Inflammatory macrophage treated with lipopolysaccharide for 1 hour (primary cell): Measurements from ENCODE around the gene CHST3.

Experiments used
- DNase-seq, 2 donors: peaks; one replicate each; pipeline ENCODE4 v3.0.0-alpha.2; 2020 to 2022

The CHST3 gene

GRCh38 chr10:71995449-71995848 is 31.3 kb downstream of the CHST3 start:
- DNase-seq, result no peak

DNA sequence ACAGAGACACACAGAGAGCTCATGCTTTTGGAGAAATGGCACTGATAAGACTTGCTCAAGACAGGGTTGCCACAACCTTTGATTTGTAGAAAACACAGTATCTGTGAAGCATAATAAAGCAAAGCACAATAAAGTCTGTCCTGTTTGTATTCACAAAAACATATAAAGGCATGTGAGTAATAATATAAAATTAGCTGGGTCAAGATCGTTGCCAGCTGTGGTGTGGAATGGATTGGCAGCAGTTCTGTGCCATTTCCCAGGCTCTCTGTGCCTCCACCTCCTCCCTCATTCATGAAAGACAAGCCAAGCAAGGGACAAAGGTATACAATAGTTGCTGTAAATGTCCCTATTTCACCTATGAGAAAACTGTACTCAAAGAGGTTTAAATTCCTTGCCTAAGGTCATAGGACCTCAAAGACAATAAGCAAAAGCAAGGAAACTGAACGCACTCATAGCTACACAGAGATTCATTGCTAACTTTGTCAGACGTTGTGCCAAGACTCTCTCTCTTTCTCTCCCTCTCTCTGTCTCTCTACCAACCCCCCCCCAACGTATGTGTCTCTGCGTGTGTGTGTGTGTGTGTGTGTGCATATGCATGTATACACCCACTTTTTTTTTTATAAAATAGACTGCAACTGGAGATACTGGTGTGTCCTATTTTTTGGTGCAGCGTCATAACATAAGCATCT is 31.8 kb downstream of the CHST3 start:
- DNase-seq, result no peak

DNA sequence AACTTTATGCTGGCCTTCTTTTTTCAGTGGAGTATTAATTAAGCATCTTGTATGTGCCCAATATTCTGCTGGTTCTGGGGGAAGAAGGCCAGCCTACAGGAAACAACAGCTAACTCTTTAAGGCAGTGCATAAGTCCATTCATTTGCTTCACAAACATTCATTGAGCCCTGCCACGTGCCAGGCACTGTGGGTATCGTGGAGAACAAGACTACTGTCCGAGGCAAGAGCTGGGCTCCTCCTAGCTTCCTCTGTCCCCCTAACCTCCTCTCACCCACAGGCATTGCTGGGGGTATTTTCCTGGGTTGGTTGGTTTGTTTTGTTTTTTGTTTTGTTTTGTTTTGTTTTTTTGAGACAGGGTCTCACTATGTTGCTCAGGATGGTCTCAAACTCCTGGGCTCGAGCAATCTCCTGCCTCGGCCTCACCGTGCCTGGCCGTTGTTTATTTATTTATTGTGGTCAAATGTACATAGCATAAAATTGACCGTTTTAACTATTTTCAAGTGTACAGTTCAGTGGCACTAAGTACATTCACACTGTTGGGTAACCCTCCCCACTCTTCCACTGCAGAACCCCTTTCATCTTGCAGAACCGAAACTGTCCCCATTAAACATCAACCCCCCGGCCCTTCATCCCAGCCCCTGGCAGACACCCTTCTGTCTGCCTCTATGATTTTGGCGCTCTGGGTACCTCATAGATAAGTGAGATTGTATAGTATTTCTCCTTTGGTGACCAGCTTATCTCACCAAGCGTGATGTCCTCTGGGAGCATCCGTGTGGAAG is 32.6 kb downstream of the CHST3 start:
- DNase-seq, result no peak

GRCh38 chr10:71998119-71998839 is 34.1 kb downstream of the CHST3 start:
- no peak for DNase-seq

DNA sequence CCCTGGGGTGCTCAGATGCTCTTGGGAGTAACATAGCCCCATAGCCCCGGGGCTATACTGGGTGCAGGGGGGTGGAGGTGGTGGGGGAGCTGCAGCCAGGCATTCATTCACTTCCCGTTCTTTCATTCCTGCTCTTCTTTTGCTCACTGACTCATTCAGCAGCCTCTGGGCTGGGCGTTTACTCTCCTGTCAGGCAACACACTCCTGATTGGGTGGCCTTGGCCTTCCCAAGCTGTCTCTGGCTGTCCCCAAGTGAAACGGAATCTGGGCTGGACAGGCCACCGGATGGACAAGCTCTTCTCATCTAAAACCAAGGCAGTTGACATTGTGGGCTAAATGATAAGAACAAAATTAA is 34.6 kb downstream of the CHST3 start:
- DNase-seq, result no peak

DNA sequence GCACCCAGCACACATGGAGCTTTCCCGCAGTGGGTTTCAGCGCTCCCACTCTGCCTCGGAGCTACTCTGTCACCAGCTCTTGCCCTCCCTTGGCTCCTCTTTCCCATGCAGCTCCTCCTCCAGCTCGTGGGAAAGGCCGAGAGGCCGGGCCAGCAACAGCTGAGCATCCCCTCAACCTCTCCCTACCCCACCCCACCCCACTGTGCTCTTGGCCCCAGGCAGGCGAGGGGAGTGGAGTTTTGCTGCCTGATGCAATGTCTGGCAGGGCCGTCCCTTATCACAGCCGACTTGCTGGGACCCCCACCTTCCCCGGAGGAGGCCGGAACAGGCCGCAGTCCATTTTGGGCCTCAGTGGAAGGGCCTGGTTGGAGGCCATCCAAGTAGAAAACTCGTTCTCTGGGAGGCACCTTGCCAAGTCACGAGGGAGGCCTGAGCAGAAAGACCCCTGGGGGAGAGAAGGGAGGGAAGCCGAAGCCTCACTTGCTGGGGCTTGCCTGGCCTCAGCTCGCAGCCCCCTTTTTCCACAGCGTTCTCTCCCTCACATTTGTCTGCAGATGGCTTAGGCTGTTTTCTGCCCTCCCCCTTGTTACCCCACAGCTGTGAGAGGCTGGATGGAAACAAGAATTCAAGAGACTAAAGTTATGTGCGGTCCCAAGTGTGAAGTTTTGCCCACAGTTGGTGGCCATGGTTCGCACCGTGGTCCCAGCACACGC is 35.3 kb downstream of the CHST3 start:
- DNase-seq, result no peak

DNA sequence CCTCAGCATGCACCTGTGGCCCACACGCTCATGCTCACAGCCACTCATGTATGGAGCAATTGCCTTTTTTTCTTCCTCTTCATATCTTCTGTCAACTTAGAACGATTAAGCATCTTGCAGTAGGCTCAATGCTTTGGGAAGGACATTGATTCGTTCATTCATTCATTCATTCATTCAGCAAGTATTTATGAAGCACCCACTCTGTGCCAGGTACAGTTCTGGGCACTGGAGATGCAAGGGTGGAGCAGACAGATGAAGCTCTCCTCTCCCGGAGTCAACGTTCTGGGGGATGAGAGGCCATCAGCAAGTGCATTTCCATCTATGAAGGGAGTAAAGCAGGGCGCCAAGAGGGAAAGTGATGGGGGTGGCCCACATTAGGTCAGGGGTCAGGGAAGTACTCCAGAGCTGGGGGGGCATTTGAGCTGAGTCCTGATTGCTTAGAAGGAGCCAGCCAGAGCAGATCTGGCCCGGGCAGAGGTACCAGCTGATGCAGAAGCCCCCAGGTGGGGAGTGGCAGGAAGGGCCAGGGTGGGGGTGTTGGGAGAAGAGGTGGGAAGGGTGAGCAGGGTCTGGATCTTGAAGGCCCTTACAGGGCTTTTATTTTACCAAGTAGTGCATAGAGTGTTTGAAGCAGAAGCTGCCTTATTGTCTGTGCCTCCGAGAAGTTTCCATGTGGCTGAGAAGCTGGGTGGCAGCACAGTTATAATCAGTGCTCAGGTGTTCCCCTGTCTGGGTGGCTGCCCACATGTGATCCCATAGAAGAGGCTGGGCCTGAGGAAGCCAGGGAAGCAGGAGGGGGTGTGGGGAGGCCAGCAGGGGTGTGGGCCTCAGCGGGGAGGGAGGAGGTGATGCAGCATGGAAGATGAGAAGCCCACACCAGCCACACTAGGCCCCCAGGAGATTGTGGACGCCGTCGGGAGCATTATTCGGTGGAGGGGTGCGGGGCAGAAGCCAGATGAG is 36.2 kb downstream of the CHST3 start:
- DNase-seq, result no peak

DNA sequence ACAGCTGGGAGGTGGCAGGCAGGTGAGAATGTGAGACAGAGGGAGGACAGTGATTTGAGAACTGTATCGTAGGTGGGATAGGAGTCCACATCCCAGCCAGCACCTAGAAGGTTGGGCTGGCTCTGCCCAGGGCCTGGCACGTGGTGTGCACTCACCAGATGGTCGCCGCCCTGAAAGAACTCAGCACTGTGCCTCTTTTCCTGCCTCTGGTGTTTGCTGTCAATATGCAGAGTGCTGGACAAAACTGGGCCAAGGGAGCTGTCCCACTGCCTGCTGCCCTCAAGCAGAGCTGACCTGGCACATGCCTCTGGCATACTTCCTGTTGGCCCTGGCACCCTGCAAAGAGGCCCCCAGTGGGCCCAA is 36.8 kb downstream of the CHST3 start:
- no peak for DNase-seq

GRCh38 chr10:72002354-72003295 is 38.4 kb downstream of the CHST3 start:
- DNase-seq, result no peak

DNA sequence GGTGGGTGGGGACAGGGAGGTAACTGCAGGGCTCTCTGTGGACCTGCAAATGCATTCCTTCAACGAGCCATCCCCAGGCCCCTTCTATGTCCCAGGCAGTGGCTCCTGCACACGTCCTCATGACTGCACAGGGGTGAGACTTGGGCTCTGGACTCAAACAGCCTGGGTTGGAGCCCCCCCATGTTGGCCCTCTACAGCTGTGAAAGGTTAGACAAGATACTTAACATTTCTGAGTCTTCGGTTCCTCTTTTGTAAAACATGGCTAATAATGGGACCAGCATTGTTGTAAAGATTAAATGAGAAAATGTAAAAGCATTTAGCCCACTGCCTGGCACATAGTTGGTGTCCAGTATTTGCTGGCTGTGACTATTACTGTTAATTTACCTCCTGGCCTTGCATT is 41.8 kb downstream of the CHST3 start:
- no peak for DNase-seq

DNA sequence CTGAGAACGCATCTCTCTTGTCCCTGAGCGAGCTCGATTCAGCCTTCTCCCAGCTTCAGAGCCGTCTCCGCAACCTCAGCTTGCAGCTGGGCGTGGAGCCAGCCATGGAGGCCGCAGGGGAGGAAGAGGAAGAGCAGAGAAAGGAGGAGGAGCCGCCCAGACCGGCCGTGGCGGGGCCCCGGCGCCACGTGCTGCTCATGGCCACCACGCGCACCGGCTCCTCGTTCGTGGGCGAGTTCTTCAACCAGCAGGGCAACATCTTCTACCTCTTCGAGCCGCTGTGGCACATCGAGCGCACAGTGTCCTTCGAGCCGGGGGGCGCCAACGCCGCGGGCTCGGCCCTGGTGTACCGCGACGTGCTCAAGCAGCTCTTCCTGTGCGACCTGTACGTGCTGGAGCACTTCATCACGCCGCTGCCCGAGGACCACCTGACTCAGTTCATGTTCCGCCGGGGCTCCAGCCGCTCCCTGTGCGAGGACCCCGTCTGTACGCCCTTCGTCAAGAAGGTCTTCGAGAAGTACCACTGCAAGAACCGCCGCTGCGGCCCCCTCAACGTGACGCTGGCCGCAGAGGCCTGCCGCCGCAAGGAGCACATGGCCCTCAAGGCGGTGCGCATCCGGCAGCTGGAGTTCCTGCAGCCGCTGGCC is 43.2 kb downstream of the CHST3 start:
- no peak for DNase-seq

- DNase-seq, result no peak
These were observed 44.1 kb downstream of the CHST3 start for GRCh38 chr10:72008096-72008981.

- no peak for DNase-seq
These were observed 44.8 kb downstream of the CHST3 start for GRCh38 chr10:72009051-72009424.

DNA sequence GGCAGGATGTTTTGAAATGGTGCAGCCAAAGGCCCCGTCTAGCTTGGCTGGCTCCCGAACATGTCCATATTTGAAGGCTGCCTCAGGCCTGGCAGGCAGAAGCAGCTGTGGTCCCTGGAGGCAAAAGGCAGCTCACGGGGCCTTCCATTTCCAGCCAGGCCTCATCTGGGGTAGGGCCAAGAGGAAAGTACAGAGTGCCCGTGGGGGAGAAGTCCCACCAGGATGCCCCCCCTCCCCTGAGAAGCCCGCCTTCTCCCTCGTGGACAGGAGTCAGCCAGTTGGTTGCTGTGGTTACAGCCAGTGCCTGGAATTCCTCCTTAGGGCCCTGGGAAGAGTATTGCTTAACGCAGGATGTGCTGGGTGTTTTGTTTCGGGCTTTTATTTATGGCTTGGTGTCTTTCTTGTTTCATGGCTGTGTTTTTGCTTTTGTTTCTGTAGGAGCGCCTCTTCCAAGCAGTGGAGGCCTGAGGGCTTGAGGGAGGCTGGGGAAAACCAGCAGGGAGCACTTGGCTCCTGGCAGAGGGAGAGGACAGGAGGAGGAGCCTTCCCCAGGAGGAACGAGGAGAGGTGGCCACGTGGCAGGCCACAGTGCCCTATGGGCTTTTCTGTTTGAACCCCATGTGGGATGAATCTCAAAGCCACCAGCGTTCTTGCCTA is 45.4 kb downstream of the CHST3 start:
- DNase-seq, result peak in 1 of 2 donors; percentile 12

GRCh38 chr10:72010234-72010973 is 46.2 kb downstream of the CHST3 start:
- DNase-seq, result no peak

GRCh38 chr10:72011016-72011415 is 46.8 kb downstream of the CHST3 start:
- DNase-seq, result no peak

DNA sequence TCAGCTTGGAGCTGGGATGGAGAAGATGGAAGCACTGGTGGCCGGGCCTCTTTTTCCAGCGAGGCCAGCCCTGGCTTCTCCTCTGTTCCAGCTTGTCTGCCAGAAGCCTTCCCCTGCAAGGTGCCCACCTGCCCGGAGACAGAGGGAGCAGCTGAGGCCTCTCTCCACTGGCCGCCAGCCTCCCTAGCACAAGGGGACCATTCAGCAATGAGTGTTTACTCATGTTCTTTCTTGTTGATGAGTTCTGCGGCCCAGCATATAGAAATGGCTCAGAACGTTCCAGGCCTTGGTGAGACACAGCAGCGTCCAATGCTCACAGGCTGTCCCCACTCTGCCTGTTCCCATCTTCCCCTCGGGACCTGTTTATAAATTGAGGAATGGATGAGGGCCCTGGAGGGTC is 47.3 kb downstream of the CHST3 start:
- DNase-seq, result no peak

DNA sequence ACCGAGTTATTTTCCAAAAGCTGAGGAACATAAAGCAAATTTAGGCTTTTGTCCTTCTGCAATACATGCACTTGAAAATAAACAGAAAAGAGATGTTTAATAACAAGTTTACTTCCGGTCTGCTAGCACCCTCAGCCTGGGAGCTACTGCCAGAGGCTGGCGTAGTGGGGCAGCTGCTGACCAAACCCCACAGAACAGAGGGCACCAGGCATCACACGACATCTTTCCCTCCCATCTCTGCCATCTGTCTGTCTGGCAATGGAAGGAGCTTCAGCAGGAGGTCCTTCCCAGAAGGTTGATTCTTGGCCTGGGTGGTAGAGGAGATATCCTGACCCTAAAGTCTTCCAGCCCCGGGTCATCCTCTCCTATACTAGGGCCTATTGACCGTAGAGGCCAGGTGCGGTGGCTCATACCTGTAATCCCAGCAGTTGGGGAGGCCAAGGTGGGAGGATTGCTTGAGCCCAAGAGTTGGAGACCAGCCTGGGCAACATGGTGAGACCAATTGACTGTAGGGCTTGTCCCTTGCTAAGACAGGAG is 47.8 kb downstream of the CHST3 start:
- DNase-seq, result no peak
